HG03108 (cell line): ENCODE results near the gene MBD1.
"Not testable (repeated sequence)": the region's sequence is repeated elsewhere in the genome, so short reads cannot be mapped to it uniquely, and the experiment has no call there.

Experiments used
- ATAC-seq: cut with Tn5 transposase; IDR thresholded peaks from one replicate; pipeline ENCODE4 v1.9.1; 2021; ENCODE audit warnings: moderate library complexity; ENCODE audit not compliant: unreplicated experiment

Gene MBD1

GRCh38 chr18:50281295-50281971 lies at the start of gene MBD1:
Gene MBD1, minus strand, starts transcription at chr18:50281523. Its CDS starts 1,531 bp downstream, at chr18:50279992.
- peak; percentile 82 for ATAC-seq

DNA sequence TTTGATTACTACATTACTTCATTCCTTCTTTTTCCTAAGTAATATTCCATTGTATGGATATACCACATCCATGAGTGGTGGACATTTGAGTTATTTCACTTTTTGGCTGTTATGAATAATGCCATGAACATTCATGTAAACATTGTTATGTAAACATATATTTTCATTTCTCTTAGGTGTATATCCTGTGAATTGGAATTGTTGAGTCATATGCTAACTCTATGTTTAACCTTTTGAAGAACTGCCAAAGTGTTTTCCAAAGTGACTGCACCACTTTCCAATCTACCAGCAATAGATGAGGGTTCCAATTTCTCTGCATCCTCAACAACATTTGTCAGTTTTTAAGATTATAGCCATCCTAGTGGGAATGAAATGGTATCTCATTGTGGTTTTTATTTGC lies 48.9 kb upstream of the MBD1 start:
- ATAC-seq: no peak

DNA sequence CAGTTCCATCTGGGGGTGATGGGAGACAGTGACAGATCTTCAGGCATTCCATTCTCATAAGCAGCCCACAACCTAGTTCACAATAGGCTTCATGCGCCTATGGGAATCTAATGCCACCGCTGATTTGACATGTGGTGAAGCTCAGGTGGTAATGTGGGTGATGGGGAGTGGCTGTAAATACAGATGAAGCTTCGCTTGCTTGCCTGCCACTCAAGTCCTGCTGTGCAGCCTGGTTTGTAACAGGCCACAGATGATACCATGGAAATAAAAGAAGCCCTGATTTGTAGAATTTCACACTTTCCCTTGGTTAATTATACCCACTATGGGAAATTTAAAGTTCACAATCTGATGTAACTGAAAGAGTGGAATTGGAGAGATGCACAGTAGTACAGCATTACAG lies 46.7 kb upstream of the MBD1 start:
- no peak for ATAC-seq

DNA sequence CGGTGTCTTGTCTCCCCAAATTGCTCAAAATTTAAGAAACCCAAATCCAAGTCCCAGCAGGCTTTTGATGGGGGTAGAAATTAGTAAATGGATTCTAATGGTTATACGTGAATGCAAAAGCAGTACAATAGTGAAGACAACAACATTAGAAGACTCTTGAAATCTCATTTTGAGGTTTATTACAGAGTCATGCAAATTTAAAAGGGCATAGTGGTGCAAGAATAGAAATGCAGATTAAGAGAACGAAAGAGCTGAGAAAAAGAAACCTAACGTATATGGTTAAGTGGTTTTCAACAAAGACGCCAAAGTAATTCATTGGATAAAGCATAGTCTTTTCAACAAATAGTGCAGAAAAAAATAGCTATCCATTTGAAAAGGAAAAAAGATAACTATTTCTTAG lies 39.4 kb upstream of the MBD1 start:
- peak; percentile 71 for ATAC-seq

GRCh38 chr18:50315100-50315871 lies 34.0 kb upstream of the MBD1 start:
- peak; percentile 68 for ATAC-seq

- no peak for ATAC-seq
Observed at GRCh38 chr18:50313873-50314460, 32.6 kb upstream of the MBD1 start.

DNA sequence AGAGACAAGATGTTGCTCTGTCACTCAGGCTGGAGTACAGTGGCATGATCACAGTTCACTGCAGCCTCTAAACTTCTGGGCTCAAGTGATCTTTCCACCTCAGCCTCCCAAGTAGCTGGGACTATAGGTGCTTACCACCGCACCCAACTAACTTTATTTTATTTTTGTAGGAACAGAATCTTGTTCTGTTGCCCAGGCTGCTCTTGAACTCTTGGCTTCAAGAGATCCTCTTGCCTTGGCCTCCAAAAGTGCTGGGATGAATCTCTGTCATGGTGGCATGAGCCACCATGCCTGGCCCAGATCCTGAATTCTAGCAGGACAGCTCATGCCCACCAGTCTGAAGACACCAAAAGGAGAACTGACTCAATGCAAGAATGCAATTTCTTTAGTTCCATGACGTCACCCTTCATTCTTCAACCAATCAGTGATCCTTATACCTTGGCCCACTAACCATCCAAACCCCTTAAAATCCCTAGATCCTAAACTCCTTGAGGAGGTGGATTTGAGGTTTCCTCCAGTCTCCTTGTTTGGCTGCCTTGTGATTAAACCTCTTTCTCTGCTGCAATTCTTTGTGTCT lies 31.8 kb upstream of the MBD1 start:
- peak; percentile 10 for ATAC-seq

- peak; percentile 58 for ATAC-seq
Observed at GRCh38 chr18:50312296-50313030, 31.1 kb upstream of the MBD1 start.

- ATAC-seq: no peak
Observed at GRCh38 chr18:50311650-50312049, 30.3 kb upstream of the MBD1 start.

DNA sequence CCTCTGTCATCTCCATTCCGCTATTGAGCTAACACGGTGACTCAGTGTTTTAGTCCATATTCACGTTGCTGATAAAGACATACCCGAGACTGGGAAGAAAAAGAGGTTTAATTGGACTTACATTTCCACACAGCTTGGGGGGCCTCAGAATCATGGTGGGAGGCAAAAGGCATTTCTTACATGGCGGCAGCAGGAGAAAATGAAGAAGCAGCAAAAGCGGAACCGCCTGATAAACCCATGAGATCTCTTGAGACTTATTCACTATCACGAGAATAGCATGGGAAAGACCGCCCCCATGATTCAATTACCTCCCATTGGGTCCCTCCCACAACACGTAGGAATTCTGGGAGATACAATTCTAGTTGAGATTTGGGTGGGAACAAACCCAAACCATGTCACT lies 28.8 kb upstream of the MBD1 start:
- no peak for ATAC-seq

DNA sequence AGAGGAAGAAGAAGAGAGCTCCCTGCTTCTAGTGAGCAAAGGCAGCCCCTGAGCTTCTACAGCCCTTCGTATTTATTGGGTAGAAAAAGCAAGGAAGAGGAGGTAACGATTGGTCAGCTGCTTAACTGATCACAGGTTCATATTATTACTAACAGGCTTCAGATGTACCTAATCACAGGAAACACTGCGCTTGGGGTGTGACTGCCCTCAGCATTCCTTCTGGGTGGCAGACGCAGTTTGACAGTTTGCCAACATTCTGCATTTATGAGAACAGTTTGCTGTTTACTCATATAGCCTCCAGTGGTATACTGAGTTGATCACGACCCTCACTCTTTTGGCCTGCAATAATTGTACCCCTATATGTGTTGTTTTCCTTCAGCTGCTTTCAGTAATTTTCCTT lies 27.5 kb upstream of the MBD1 start:
- not testable (repeated sequence) for ATAC-seq

DNA sequence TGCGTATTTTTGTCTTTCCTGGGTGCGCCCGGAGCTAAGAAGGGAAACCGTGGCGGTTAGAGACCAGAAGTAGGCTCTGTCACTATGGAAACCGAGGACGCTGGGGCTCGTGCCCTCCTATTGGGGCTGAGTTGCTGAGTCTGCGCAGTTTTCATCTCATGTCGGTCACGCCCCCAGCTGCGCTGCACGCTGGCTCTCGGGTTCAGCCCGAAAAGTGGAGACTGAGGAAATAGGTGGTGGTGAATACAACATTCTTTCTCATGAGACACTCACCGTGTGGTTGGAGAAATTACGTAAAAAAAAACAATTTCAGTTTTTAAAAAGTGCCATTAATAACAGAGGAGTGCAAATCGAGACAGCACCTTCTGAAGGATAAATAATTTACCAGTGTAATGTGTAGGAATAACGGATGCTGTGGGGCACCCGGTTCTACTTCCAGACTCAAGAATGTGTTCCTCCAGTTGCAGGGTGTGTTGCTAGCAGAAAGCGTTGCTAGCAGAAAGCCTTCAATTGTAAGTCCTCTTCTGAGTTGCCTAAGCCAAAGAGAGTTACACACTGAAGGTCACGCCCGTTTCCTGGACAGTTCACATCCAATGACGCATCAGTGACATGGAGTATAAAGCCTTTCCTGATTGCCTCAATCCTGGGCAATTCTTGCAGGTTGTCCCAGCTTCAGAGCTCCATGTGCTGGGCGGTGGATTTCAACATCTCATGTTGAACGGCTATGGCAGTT lies 26.6 kb upstream of the MBD1 start:
- ATAC-seq: peak; percentile 88

GRCh38 chr18:50307400-50307737 lies 26.0 kb upstream of the MBD1 start:
- no peak for ATAC-seq

DNA sequence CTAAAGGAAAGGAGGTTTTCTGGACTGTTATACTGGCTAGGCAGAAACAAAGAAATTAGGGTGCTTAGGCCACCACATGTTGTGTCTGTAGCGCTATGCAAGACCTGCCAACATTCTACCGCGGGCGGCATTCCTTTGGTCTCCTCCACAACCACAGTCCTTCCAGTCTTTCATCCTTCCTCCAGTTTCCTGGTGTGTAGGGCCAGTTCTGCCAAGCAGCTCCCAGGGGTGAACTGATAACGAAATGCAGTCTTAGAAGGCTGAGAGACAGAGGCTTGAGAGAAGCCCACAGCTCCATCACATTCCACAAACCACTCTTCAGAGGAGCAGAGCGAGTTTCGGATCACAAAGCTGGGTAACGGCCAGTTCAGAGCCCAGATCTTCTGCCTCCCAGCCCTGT lies 25.6 kb upstream of the MBD1 start:
- no peak for ATAC-seq

- no peak for ATAC-seq
Observed at GRCh38 chr18:50301074-50301473, 19.8 kb upstream of the MBD1 start.

DNA sequence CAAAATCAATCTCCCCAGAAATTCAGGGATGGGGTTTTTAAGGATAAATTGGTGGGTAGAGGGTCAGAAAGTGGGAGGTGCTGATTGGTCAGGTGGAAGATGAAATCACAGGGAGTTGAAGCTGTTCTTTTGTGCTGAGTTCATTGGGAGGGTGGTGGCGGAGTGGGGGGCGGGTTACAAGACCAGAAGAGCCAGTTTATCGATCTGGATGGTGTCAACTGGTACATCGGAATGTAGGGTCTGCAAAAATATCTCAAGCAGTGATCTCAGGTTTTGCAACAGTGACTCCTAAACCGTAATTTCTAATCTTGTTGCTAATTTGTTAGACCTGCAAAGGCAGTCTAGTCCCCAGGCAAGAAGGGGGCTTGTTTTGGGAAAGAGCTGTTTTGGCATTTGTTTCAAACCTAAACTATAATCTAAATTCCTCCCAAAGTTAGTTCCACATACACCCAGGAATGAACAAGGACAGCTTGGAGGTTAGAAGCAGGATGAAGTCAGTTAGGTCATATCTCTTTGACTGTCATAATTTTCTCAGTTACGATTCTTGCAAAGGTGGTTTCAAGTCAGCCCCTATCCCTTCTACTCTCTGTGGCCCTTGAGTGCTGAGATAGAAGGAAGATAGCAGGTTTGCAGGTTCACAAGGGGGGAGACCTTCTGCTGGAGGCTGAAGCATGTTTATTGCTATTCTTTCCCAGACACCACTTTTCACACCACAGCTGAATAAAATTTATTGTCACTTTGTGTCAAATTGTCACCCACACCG lies 18.5 kb upstream of the MBD1 start:
- ATAC-seq: no peak

- ATAC-seq: no peak
Observed at GRCh38 chr18:50298443-50299284, 17.3 kb upstream of the MBD1 start.

- peak; percentile 99 for ATAC-seq
Observed at GRCh38 chr18:50297621-50298442, 16.5 kb upstream of the MBD1 start.
